ENCODE measurements around the gene UBE2E1.
"Not testable (repeated sequence)": the region's sequence is repeated elsewhere in the genome, so short reads cannot be mapped to it uniquely, and the experiment has no call there.

Gene UBE2E1

GRCh38 chr3:23864931-23865330, 59.2 kb downstream of the UBE2E1 start:
- TF ChIP-seq CTCF (IDR thresholded peaks at IDR 0.05) = no peak
- intact Hi-C loops (cut with DNase I; ENCODE audit: low total_unique reads) = no loop called here
- Histone ChIP-seq H3K9me3 (no peaks in the 10 kb centered on the region), H3K27ac (no peak overlapping the region), H3K36me3 (peaks cover 0 to 5% (median 4%) of the 10 kb centered on the region in 3 donors), H3K4me3 (no peak overlapping the region), H3K4me1 (peaks cover 0 to 40% (median 17%) of the 10 kb centered on the region in 4 donors), H3K27me3 (no peaks in the 10 kb centered on the region)
- DNase-seq = no peak

GRCh38 chr3:23865595-23866396, 60.0 kb downstream of the UBE2E1 start:
- peaks cover 0 to 40% (median 18%) of the 10 kb centered on the region in 4 donors for H3K4me1 ChIP-seq
- H3K27me3 ChIP-seq = no peaks in the 10 kb centered on the region
- no peak overlapping the region for H3K4me3 ChIP-seq
- no peak for DNase-seq
- no peaks in the 10 kb centered on the region for H3K9me3 ChIP-seq
- H3K36me3 ChIP-seq = peaks cover 0 to 5% (median 4%) of the 10 kb centered on the region in 3 donors
- H3K27ac ChIP-seq = no peak overlapping the region
- TF ChIP-seq CTCF (IDR thresholded peaks at IDR 0.05) = no peak
- intact Hi-C loops (cut with DNase I; ENCODE audit: low total_unique reads) = no loop called here

DNA sequence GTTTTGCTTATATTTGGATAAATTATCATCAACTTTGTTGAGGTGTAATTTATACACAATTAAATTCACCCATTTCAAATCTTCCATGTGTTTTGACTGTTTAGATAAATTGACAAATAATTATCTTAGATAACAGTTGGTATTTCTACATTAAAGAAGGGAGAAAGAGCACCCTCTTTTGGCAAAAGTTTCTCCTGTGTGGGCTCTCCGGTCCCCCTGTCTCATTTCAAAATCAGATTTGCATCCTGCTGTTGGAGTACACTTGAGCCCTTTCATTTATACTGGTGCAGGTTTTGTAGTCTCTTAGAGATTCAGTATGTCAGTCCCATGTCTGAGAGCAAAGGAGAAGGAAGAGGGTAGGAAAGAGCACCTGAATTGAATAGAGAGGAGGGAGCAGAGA, 61.6 kb downstream of the UBE2E1 start:
- H3K27ac ChIP-seq = no peak overlapping the region

GRCh38 chr3:23867838-23868237, 62.1 kb downstream of the UBE2E1 start:
- intact Hi-C loops (cut with DNase I; ENCODE audit: low total_unique reads) = no loop called here
- Histone ChIP-seq H3K4me1 (peaks cover 0 to 40% (median 18%) of the 10 kb centered on the region in 4 donors), H3K36me3 (no peaks in the 10 kb centered on the region), H3K9me3 (no peaks in the 10 kb centered on the region), H3K4me3 (no peak overlapping the region), H3K27ac (no peak overlapping the region), H3K27me3 (no peaks in the 10 kb centered on the region)
- no peak for TF ChIP-seq CTCF (IDR thresholded peaks at IDR 0.05)
- DNase-seq = no peak

More for the DNA sequence above, 61.6 kb downstream of the UBE2E1 start:
- Histone ChIP-seq H3K4me3 (no peak overlapping the region), H3K27me3 (no peaks in the 10 kb centered on the region), H3K9me3 (no peaks in the 10 kb centered on the region), H3K36me3 (no peaks in the 10 kb centered on the region), H3K4me1 (peaks cover 0 to 40% (median 18%) of the 10 kb centered on the region in 4 donors)
- DNase-seq = no peak
- intact Hi-C loops (cut with DNase I; ENCODE audit: low total_unique reads) = no loop called here
- no peak for TF ChIP-seq CTCF (IDR thresholded peaks at IDR 0.05)

GRCh38 chr3:23869977-23870662, 64.4 kb downstream of the UBE2E1 start:
- H3K27ac ChIP-seq = no peak overlapping the region
- intact Hi-C loops (cut with DNase I; ENCODE audit: low total_unique reads) = no loop called here
- H3K36me3 ChIP-seq = no peaks in the 10 kb centered on the region
- H3K4me3 ChIP-seq = no peak overlapping the region
- H3K9me3 ChIP-seq = no peaks in the 10 kb centered on the region
- H3K27me3 ChIP-seq = no peaks in the 10 kb centered on the region
- no peak for TF ChIP-seq CTCF (IDR thresholded peaks at IDR 0.05)
- DNase-seq = no peak
- H3K4me1 ChIP-seq = peaks cover 0 to 46% (median 21%) of the 10 kb centered on the region in 4 donors

GRCh38 chr3:23870663-23871043, 64.9 kb downstream of the UBE2E1 start:
- H3K36me3 ChIP-seq; intact Hi-C loops (cut with DNase I; ENCODE audit: low total_unique reads); DNase-seq; H3K4me3 ChIP-seq; H3K27ac ChIP-seq; H3K27me3 ChIP-seq; H3K9me3 ChIP-seq: not testable (repeated sequence)
- H3K4me1 ChIP-seq = peaks cover 0 to 40% (median 16%) of the 10 kb centered on the region in 4 donors

DNA sequence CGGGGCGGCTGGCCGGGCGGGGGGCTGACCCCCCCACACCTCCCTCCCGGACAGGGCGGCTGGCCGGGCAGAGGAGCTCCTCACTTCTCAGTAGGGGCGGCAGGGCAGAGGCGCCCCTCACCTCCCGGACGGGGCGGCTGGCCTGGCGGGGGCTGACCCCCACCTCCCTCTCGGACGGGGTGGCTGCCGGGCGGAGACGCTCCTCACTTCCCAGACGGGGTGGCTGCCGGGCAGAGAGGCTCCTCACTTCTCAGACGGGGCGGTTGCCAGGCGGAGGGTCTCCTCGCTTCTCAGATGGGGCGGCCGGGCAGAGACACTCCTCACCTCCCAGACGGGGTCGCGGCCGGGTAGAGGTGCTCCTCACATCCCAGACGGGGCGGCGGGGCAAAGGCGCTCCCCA, 65.6 kb downstream of the UBE2E1 start:
- intact Hi-C loops (cut with DNase I; ENCODE audit: low total_unique reads); H3K9me3 ChIP-seq; H3K27me3 ChIP-seq; DNase-seq; H3K36me3 ChIP-seq; H3K27ac ChIP-seq; H3K4me3 ChIP-seq: not testable (repeated sequence)
- peaks cover 0 to 35% (median 9%) of the 10 kb centered on the region in 4 donors for H3K4me1 ChIP-seq
